ENCODE measurements around the gene BUD31. TPM values are rescaled to one million over a fixed set of nuclear protein-coding genes. Genes with fewer than 3 reads are reported as not detected.
A peak's percentile ranks its signal among the peaks of the same experiment; 100 is the strongest.

The BUD31 gene
- total and polyA plus RNA-seq, 10 of the 15 experiments (the other 5 are each of a cell fraction or from before 2014, with no cell fraction given), result 74.2 to 317 (median 130) TPM

DNA sequence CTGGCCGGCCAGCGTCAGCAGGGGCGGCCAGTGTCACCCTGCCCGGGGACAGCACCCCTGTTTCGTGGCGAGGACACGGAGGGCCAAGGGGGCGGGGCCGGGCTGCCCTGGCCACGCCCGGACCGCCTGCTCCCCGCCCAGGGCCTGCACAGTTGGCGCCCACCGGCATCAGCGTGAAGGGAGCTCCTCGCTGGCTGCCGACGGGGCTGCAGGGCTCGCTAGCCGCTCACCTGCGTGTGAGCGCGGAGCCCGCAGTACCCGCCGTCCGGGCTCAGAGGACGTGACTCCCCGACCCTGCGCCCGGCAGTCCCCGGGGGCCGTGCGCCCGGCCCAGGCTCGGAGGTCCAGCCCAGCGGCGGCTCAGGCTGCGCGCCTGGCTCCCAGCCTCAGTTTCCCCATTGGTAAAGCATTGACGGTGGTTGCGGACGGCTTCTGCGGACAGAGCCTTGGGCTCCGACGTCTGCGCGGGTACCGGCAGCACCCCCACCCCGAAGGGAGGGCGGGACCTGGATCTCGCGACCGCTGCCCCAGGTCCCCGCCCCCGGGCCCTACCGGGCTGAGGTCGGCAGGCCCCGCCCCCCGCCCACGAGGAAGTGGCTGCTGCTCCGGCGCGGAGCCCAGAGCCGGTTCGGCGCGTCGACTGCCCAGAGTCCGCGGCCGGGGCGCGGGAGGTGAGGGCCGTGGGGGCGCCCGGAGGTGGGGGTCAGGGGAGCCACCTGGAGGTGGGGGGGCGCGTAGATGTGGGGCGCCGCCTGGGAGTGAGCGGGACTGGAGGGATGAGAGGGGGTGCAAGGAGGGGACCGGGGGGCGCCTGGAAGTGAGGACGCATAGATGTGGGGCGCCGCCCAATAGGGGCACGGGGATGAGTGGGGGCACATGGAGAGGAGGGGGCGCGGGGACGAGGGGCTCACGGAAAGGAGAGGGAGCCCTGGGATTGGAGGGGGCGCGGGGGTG, 34.4 kb upstream of the BUD31 start, which contains the start of gene ARPC1B (continued):
- TF ChIP-seq, protein P1, sequence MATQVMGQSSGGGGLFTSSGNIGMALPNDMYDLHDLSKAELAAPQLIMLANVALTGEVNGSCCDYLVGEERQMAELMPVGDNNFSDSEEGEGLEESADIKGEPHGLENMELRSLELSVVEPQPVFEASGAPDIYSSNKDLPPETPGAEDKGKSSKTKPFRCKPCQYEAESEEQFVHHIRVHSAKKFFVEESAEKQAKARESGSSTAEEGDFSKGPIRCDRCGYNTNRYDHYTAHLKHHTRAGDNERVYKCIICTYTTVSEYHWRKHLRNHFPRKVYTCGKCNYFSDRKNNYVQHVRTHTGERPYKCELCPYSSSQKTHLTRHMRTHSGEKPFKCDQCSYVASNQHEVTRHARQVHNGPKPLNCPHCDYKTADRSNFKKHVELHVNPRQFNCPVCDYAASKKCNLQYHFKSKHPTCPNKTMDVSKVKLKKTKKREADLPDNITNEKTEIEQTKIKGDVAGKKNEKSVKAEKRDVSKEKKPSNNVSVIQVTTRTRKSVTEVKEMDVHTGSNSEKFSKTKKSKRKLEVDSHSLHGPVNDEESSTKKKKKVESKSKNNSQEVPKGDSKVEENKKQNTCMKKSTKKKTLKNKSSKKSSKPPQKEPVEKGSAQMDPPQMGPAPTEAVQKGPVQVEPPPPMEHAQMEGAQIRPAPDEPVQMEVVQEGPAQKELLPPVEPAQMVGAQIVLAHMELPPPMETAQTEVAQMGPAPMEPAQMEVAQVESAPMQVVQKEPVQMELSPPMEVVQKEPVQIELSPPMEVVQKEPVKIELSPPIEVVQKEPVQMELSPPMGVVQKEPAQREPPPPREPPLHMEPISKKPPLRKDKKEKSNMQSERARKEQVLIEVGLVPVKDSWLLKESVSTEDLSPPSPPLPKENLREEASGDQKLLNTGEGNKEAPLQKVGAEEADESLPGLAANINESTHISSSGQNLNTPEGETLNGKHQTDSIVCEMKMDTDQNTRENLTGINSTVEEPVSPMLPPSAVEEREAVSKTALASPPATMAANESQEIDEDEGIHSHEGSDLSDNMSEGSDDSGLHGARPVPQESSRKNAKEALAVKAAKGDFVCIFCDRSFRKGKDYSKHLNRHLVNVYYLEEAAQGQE (IDR thresholded peaks at IDR 0.05; ENCODE audit: low read depth, low read length), result no peak
- TF ChIP-seq POU2F2 (IDR thresholded peaks at IDR 0.05; ENCODE audit: borderline replicate concordance, low read depth, low read length) (no peak; the same call in 1 of the 3 replicates), NR2C1 (IDR thresholded peaks at IDR 0.05) (no peak), ZNF274 (IDR thresholded peaks at IDR 0.05; ENCODE audit: insufficient read depth, insufficient read length) (no peak), RFX5 (IDR thresholded peaks at IDR 0.05; ENCODE audit: low read depth, low read length) (no peak), RAD21 (IDR thresholded peaks at IDR 0.05; ENCODE audit: insufficient read depth, low read depth, low read length) (no peak), ZZZ3 (IDR thresholded peaks at IDR 0.05; ENCODE audit: control insufficient read depth, insufficient read length, low read depth) (no peak), CBX3 (IDR thresholded peaks at IDR 0.05; ENCODE audit: borderline replicate concordance, low read depth) (no peak), TARDBP (IDR thresholded peaks at IDR 0.05; ENCODE audit: borderline replicate concordance) (no peak), RUNX3 (IDR thresholded peaks at IDR 0.05; ENCODE audit: low read length) (no peak), MXI1 (IDR thresholded peaks at IDR 0.05; ENCODE audit: low read depth, low read length) (peak; percentile 15; the same call in 1 of the 2 replicates), SREBF1 (IDR thresholded peaks at IDR 0.05; ENCODE audit: low read length) (no peak), EZH2 (IDR thresholded peaks at IDR 0.05; ENCODE audit: borderline replicate concordance, control insufficient read depth, low read depth, low read length) (no peak), YY1 (IDR thresholded peaks at IDR 0.05; ENCODE audit: low read depth, low read length) (peak; percentile 18), PAX8 (IDR thresholded peaks at IDR 0.05) (no peak), HDAC2 (IDR thresholded peaks at IDR 0.05) (no peak), ZNF24 (IDR thresholded peaks at IDR 0.05) (no peak), ETV6 (conservative IDR thresholded peaks at IDR 0.05 in 1 of 2, IDR thresholded peaks at IDR 0.05 in 1 of 2; ENCODE audit: borderline replicate concordance in 1 of 2, low read depth in 1 of 2) (no peak), ZSCAN29 (IDR thresholded peaks at IDR 0.05) (no peak)
- TF ChIP-seq, protein P2, sequence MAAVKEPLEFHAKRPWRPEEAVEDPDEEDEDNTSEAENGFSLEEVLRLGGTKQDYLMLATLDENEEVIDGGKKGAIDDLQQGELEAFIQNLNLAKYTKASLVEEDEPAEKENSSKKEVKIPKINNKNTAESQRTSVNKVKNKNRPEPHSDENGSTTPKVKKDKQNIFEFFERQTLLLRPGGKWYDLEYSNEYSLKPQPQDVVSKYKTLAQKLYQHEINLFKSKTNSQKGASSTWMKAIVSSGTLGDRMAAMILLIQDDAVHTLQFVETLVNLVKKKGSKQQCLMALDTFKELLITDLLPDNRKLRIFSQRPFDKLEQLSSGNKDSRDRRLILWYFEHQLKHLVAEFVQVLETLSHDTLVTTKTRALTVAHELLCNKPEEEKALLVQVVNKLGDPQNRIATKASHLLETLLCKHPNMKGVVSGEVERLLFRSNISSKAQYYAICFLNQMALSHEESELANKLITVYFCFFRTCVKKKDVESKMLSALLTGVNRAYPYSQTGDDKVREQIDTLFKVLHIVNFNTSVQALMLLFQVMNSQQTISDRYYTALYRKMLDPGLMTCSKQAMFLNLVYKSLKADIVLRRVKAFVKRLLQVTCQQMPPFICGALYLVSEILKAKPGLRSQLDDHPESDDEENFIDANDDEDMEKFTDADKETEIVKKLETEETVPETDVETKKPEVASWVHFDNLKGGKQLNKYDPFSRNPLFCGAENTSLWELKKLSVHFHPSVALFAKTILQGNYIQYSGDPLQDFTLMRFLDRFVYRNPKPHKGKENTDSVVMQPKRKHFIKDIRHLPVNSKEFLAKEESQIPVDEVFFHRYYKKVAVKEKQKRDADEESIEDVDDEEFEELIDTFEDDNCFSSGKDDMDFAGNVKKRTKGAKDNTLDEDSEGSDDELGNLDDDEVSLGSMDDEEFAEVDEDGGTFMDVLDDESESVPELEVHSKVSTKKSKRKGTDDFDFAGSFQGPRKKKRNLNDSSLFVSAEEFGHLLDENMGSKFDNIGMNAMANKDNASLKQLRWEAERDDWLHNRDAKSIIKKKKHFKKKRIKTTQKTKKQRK (IDR thresholded peaks at IDR 0.05; ENCODE audit: low read depth, low read length), result no peak
- TF ChIP-seq, protein P3, sequence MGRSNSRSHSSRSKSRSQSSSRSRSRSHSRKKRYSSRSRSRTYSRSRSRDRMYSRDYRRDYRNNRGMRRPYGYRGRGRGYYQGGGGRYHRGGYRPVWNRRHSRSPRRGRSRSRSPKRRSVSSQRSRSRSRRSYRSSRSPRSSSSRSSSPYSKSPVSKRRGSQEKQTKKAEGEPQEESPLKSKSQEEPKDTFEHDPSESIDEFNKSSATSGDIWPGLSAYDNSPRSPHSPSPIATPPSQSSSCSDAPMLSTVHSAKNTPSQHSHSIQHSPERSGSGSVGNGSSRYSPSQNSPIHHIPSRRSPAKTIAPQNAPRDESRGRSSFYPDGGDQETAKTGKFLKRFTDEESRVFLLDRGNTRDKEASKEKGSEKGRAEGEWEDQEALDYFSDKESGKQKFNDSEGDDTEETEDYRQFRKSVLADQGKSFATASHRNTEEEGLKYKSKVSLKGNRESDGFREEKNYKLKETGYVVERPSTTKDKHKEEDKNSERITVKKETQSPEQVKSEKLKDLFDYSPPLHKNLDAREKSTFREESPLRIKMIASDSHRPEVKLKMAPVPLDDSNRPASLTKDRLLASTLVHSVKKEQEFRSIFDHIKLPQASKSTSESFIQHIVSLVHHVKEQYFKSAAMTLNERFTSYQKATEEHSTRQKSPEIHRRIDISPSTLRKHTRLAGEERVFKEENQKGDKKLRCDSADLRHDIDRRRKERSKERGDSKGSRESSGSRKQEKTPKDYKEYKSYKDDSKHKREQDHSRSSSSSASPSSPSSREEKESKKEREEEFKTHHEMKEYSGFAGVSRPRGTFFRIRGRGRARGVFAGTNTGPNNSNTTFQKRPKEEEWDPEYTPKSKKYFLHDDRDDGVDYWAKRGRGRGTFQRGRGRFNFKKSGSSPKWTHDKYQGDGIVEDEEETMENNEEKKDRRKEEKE (IDR thresholded peaks at IDR 0.05), result no peak
